Activated naive CD8-positive, alpha-beta T cell (primary cell): ENCODE measurements around the gene RGS11.

ENCODE experiments used
- H3K27ac Mint-ChIP-seq: one replicate; pipeline ENCODE4 v1.8.0; 2021; ENCODE audit warnings: mixed read lengths
- H3K27me3 Mint-ChIP-seq: one replicate; pipeline ENCODE4 v1.8.0; 2021; ENCODE audit warnings: mixed read lengths
- H3K36me3 Mint-ChIP-seq: one replicate; pipeline ENCODE4 v1.8.0; 2021; ENCODE audit warnings: mixed read lengths
- H3K4me1 Mint-ChIP-seq: one replicate; pipeline ENCODE4 v1.8.0; 2021; ENCODE audit warnings: low read depth, mixed read lengths
- H3K4me3 Mint-ChIP-seq: one replicate; pipeline ENCODE4 v1.8.0; 2021; ENCODE audit warnings: mild to moderate bottlenecking, mixed read lengths
- H3K9me3 Mint-ChIP-seq: one replicate; pipeline ENCODE4 v1.8.0; 2021; ENCODE audit warnings: low read depth, mixed read lengths

RGS11 gene

DNA sequence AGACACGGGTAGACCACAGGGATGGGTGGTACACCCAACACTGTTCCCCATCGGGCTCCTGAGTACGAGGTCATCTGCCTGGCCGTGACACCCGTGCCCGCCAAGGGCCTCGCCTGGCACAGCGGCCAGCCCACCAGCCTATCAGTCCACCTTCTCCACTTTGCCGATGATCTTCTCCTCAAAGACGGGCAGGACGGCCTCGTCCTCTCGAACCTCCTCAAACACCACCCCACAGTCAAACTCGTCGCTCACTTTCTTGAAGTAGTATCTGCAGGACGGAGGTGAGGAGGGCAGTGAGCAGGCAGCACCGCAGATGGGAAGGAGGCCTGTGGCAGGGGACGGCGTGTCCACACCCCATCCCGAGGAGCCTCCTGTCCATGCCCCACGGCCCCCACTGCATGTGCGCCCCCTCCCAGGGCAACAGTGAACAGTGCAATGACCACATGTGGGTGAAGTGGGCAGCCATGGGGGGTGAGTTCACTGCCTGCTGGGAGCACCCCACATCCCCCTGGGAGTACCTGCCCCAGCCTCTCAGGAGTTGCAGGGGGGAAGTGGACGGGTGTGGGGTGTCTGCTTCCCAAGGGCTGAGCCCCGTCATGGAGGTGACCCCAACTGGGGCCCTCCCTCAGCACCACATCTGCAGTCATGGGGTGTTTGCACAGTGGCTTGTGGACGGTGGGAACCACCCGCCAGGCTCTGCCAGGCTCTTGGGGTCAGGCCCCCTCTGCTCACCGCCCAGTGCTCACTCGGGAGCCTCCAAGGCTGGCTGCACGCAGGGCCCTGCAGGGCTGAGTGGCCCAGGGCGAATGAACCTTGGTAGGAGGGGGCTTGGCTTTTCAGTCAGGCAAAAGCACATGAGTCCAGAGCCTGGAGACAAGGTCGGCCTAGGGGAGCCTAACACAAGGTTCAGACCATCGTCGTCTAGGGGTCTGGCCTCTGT lies 12.5 kb upstream of the RGS11 start:
- H3K36me3 Mint-ChIP-seq: peaks cover 3% of the 10 kb centered on the region
- no peaks in the 10 kb centered on the region for H3K27me3 Mint-ChIP-seq

DNA sequence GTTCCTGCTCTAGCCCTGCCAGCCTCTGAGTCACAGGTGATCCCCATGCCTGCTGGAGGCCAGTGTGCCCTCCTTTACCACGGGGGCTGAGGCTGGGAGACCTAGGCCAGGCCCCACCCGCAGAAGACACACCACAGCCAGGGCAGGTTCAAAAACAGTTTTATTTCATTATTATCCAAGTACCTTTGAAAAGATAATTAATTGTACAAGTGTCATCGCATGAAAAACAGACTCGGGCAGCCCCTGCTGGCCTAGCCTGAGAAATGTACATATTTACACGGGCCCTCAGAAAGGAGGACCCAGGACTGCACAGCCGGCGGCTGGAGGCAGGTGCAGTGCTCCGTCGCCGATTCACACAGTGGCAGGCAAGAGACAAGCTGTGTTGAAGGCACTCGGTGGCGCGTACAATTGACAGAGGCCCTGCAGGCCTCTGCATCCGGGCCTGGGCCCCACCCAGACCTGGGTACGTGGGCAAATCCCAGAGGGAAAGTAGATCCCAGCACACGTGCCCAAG lies 11.6 kb upstream of the RGS11 start:
- no peaks in the 10 kb centered on the region for H3K4me1 Mint-ChIP-seq
- H3K27me3 Mint-ChIP-seq: no peaks in the 10 kb centered on the region
- no peak overlapping the region for H3K27ac Mint-ChIP-seq
- peaks cover 3% of the 10 kb centered on the region for H3K36me3 Mint-ChIP-seq
- H3K9me3 Mint-ChIP-seq: no peaks in the 10 kb centered on the region
- no peak overlapping the region for H3K4me3 Mint-ChIP-seq

More for the DNA sequence above, 12.5 kb upstream of the RGS11 start:
- Mint-ChIP-seq H3K27ac (no peak overlapping the region), H3K4me3 (no peak overlapping the region), H3K9me3 (no peaks in the 10 kb centered on the region), H3K4me1 (no peaks in the 10 kb centered on the region)

DNA sequence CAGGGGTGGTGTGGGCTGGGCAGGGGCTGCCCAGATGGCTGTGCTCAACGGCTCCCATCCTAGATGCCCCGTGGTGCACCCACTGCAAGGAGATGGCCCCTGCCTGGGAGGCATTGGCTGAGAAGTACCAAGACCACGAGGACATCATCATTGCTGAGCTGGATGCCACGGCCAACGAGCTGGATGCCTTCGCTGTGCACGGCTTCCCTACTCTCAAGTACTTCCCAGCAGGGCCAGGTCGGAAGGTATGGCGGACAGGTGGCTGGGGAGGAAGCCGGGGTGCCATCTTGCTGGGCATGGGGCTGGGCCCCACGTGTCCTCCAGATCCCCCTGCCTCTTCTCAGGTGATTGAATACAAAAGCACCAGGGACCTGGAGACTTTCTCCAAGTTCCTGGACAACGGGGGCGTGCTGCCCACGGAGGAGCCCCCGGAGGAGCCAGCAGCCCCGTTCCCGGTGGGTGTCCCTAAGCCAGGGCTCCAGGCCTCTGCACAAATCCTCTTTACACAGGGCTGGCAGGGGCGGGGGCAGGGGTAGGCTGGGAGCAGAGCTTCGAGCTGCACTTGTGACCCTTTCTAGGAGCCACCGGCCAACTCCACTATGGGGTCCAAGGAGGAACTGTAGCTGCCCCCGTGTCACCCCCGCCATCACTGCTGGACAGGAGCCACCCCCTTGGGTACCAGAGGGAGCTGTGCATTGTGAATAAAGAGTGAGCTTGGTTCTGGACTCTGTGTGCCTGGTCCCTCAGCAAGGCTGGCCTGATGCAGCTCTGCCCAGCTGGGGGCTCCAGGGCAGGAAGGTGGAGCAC lies 10.9 kb upstream of the RGS11 start:
- H3K4me3 Mint-ChIP-seq: no peak overlapping the region
- H3K9me3 Mint-ChIP-seq: no peaks in the 10 kb centered on the region
- no peak overlapping the region for H3K27ac Mint-ChIP-seq
- H3K27me3 Mint-ChIP-seq: peaks cover 2% of the 10 kb centered on the region
- H3K36me3 Mint-ChIP-seq: peaks cover 3% of the 10 kb centered on the region
- no peaks in the 10 kb centered on the region for H3K4me1 Mint-ChIP-seq

DNA sequence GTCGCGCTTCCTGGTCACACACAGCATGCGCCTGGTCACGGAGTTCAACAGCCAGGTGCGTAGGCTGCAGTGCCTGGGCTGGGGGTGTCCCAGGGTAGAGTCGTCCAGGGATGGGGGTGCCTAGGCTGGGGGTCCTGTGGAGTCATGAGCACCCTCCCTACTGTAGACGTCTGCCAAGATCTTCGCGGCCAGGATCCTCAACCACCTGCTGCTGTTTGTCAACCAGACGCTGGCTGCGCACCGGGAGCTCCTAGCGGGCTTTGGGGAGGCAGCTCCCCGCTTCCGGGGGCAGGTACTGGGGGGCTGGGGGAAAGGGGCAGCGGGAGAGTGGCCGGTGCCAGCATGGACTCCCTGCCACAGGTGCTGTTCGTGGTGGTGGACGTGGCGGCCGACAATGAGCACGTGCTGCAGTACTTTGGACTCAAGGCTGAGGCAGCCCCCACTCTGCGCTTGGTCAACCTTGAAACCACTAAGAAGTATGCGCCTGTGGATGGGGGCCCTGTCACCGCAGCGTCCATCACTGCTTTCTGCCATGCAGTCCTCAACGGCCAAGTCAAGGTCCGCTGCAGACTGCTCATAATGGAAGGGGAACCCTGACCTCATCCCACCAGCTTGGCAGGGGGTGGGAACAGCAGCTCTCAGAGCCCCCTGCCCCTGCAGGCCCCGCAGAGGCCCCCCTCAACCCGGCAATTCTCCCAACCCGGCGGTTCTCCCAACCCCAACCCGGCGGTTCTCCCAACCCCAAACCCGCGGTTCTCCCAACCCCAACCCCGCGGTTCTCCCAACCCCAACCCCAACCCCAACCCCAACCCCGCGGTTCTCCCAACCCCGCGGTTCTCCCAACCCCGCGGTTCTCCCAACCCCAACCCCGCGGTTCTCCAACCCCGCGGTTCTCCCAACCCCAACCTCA lies 9.7 kb upstream of the RGS11 start:
- Mint-ChIP-seq H3K4me3 (no peak overlapping the region), H3K36me3 (peaks cover 3% of the 10 kb centered on the region), H3K9me3 (no peaks in the 10 kb centered on the region), H3K27ac (no peak overlapping the region), H3K27me3 (peaks cover 2% of the 10 kb centered on the region), H3K4me1 (no peaks in the 10 kb centered on the region)

DNA sequence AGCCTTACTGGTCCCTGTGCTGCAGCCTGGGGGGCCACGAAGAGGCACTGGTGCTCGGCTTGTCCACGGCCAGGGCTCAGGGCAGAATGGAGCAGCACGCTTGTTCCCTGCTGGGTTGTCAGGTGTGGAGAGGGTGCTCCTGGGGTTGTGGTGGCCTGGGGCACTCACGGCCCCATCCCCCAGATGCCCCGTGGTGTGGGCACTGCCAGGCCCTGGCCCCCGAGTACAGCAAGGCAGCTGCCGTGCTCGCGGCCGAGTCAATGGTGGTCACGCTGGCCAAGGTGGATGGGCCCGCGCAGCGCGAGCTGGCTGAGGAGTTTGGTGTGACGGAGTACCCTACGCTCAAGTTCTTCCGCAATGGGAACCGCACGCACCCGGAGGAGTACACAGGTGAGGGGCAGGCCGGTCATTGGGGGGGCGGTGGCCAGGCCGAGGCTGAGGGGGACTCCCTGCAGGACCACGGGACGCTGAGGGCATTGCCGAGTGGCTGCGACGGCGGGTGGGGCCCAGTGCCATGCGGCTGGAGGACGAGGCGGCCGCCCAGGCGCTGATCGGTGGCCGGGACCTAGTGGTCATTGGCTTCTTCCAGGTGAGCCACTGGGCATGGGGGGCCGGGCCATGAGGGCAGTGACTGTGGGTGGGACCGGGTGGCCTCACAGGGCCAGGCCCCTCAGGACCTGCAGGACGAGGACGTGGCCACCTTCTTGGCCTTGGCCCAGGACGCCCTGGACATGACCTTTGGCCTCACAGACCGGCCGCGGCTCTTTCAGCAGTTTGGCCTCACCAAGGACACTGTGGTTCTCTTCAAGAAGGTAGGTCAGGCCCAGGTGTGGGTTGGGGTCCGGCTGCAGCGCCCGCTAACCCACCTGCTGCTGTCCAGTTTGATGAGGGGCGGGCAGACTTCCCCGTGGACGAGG lies 8.7 kb upstream of the RGS11 start:
- peaks cover 3% of the 10 kb centered on the region for H3K36me3 Mint-ChIP-seq
- peaks cover 2% of the 10 kb centered on the region for H3K27me3 Mint-ChIP-seq
- H3K9me3 Mint-ChIP-seq: no peaks in the 10 kb centered on the region
- H3K4me3 Mint-ChIP-seq: no peak overlapping the region
- H3K4me1 Mint-ChIP-seq: no peaks in the 10 kb centered on the region
- H3K27ac Mint-ChIP-seq: no peak overlapping the region

DNA sequence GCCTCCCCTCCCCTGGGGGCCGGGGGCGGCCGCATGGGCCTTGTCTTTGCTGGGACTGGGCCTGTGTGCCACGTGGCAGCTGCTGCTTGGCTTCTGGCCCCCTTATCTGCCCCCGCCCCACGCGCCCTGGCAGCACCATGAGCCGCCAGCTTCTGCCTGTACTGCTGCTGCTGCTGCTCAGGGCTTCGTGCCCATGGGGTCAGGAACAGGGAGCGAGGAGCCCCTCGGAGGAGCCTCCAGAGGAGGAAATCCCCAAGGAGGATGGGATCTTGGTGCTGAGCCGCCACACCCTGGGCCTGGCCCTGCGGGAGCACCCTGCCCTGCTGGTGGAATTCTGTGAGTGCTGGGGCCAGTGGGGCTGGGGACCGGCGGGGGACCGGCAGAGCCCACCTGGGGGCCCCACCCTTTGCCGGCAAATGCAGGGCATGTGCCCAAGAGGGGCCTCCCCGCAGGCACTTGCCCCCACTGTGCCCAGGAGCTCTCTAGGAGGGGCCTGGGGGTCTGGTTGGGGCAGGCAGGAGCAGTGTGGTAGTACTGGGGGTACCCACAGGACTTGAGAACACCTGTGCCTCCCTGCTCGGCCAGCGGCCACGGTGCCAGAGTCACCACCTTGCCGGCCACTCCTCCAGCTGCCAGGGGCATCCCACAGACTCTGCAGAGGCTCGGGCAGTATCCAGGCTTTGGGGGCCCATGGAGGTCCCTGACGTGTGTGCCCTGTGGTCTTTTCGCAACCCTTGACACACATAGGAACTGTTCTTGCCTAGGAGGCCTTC lies 7.5 kb upstream of the RGS11 start, which contains the start of gene PDIA2:
Gene PDIA2 (plus strand): TSS at position 132 of the 773 bp plus-strand sequence. CDS start 6 bp downstream, at position 138.
- Mint-ChIP-seq H3K27ac (no peak within 1 kb of the TSS), H3K9me3 (no peaks in the 10 kb centered on the region), H3K36me3 (peaks cover 3% of the 10 kb centered on the region), H3K4me3 (no peak within 1 kb of the TSS), H3K4me1 (peaks cover 5% of the 10 kb centered on the region), H3K27me3 (peaks cover 4% of the 10 kb centered on the region)

DNA sequence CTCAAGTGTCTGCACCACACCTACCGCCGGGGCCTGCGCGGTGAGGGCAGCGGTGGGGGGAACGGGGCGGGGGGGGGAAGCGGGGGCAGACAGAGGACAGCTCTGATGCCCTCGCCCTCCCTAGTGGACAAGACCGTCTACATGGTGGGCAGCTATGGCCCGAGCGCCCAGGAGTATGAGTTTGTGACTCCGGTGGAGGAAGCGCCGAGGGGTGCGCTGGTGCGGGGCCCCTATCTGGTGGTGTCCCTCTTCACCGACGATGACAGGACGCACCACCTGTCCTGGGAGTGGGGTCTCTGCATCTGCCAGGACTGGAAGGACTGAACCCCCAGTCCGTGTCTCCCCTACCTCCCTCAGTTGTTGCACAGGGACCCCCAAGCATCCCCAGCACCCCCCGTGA lies 6.7 kb upstream of the RGS11 start:
- peaks cover 5% of the 10 kb centered on the region for H3K4me1 Mint-ChIP-seq

DNA sequence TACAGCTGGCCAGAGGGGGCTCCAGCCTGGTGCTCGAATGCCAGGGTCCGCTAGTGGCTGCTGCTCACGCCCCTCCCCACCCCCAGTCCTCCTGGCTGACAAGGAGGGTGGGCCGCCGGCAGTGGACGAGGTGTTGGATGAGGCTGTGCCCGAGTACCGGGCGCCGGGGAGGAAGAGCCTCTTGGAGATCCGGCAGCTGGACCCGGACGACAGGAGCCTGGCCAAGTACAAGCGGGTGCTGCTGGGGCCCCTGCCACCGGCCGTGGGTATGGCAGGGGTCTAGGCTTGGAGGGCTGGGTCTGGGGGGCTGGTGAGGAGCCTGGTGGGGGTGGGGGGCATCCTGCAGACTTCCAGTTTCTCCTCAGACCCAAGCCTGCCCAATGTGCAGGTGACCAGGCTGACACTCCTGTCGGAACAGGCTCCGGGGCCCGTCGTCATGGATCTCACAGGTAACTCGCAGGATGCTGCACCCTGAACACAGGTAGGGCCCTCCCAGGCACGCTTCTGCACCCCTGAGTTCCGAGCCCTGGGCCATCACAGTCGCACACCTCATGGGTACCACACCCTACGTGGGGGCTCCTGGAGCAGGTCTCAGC lies 6.0 kb upstream of the RGS11 start:
- no peaks in the 10 kb centered on the region for H3K36me3 Mint-ChIP-seq
- peaks cover 4% of the 10 kb centered on the region for H3K27me3 Mint-ChIP-seq
- H3K27ac Mint-ChIP-seq: no peak overlapping the region
- H3K4me1 Mint-ChIP-seq: peaks cover 5% of the 10 kb centered on the region
- H3K9me3 Mint-ChIP-seq: no peaks in the 10 kb centered on the region
- no peak overlapping the region for H3K4me3 Mint-ChIP-seq

More for the DNA sequence above, 6.7 kb upstream of the RGS11 start:
- H3K27ac Mint-ChIP-seq: no peak overlapping the region
- H3K4me3 Mint-ChIP-seq: no peak overlapping the region
- H3K27me3 Mint-ChIP-seq: peaks cover 4% of the 10 kb centered on the region
- no peaks in the 10 kb centered on the region for H3K36me3 Mint-ChIP-seq
- no peaks in the 10 kb centered on the region for H3K9me3 Mint-ChIP-seq

DNA sequence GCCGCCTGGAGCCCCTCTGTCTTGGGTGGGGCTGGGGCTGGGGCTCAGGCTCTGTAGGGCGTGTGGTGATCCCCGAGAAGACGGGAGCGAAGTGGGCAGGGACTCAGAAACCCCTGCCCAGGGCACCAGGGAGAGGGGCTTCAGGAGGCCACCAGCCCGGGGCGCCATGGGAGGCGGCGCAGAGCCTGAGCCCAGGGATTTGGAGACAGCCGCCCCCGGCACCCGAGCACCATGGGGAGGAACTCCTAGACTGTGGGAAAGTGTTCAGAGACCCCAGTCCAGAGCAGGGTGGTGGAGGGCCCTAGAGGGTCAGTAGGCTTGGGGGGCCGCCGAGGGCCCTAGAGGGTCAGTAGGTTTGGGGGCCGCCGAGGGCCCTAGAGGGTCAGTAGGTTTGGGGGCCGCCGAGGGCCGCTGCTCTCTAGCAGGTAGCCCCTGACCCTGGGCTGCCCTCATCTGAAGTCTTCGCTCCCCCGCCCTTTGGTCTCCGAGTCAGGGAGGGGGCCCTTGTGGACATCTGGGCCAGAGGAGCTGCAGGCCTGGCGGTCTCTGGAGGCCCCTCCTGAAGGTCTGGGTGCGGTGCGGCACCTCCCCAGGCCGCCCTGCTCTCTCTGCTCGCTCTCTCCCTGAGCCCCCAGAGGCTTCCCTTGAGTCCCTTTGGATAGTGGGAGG lies 5.4 kb upstream of the RGS11 start:
- Mint-ChIP-seq H3K36me3 (no peaks in the 10 kb centered on the region), H3K27me3 (peaks cover 6% of the 10 kb centered on the region)

DNA sequence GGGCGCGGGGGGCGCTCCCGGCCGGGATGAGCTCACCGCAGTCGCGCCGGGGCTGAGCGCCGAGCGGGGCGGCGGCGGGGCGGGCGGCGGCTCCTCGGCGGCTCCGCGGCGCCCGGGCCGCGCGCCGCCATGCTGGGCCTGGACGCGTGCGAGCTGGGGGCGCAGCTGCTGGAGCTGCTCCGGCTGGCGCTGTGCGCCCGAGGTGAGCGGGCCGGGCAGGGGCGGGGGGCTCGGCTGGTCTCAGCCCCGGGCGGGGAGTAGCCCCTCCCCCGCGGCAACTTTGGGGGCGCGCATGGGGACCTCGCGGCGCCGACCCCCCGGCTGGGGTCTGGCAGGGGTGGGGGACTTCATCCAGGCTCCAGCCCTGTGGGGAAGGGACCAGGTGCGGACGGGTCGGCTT lies 4.8 kb upstream of the RGS11 start, which contains the start of gene ARHGDIG:
Gene ARHGDIG (plus strand): TSS at position 40 of the 400 bp plus-strand sequence. CDS start 90 bp downstream, at position 130.
- Mint-ChIP-seq H3K9me3 (no peaks in the 10 kb centered on the region), H3K36me3 (no peaks in the 10 kb centered on the region), H3K27ac (no peak within 1 kb of the TSS), H3K4me1 (peaks cover 8% of the 10 kb centered on the region), H3K4me3 (peak within 1 kb of the TSS; percentile 27), H3K27me3 (peaks cover 6% of the 10 kb centered on the region)

More for the DNA sequence above, 5.4 kb upstream of the RGS11 start:
- peaks cover 8% of the 10 kb centered on the region for H3K4me1 Mint-ChIP-seq
- H3K9me3 Mint-ChIP-seq: no peaks in the 10 kb centered on the region
- H3K4me3 Mint-ChIP-seq: peak overlapping the region; percentile 27
- no peak overlapping the region for H3K27ac Mint-ChIP-seq

DNA sequence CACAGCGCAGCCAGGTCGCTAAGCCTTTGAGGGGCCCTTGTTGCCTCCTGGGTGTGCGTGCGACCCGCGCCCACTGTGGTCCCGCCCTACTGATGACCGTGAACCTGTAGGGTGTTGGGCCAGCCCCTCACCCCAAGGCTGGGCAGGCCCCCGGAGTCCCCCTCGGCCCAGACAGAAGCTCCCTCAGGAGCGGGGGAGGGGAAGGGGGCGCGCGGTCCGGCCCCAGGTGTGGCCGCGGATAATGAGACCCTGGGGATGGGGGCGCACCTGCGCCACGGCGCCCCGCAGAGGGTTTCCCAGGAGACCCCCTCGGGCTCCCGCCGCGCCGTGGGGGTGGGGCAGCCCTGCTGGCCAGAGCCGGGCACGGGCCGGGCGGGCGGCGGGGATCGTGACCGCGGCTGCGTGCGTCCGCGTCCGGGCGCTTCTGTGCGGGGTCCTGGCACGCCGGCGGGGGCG lies 4.3 kb upstream of the RGS11 start:
- peaks cover 6% of the 10 kb centered on the region for H3K27me3 Mint-ChIP-seq
- H3K4me3 Mint-ChIP-seq: no peak overlapping the region
- H3K4me1 Mint-ChIP-seq: peaks cover 8% of the 10 kb centered on the region
- no peaks in the 10 kb centered on the region for H3K36me3 Mint-ChIP-seq
- no peak overlapping the region for H3K27ac Mint-ChIP-seq
- H3K9me3 Mint-ChIP-seq: no peaks in the 10 kb centered on the region

DNA sequence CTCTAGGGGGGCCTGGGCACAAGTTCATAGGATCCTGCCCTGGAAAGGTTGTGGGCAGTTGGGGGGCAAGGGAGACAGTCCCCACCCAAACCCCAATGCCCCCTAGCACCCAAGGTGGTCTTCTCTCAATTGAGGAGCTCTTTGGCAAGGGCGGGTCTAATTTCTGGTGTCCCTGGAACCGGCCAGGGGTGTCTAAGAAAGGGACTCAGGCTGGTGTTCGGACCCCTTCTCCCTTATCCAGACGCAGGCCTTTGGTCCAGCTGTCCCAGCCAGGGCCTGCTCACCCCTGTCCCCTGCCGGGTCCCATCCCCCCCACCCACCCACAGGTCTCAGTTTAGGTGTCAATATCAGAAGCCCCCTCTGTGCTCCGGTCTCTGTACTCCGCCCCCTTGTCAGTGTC lies 3.8 kb upstream of the RGS11 start:
- no peak overlapping the region for H3K27ac Mint-ChIP-seq
- H3K4me3 Mint-ChIP-seq: peak overlapping the region; percentile 0
- H3K4me1 Mint-ChIP-seq: peaks cover 8% of the 10 kb centered on the region
- H3K27me3 Mint-ChIP-seq: peaks cover 6% of the 10 kb centered on the region
- H3K36me3 Mint-ChIP-seq: no peaks in the 10 kb centered on the region
- no peaks in the 10 kb centered on the region for H3K9me3 Mint-ChIP-seq
